ENCODE measurements around the gene UGT1A7. TPM values are rescaled to one million over a fixed set of nuclear protein-coding genes. Genes with fewer than 3 reads are reported as not detected.

Gene UGT1A7
- polyA plus RNA-seq, 1 donor from 2014 or later = not detected

DNA sequence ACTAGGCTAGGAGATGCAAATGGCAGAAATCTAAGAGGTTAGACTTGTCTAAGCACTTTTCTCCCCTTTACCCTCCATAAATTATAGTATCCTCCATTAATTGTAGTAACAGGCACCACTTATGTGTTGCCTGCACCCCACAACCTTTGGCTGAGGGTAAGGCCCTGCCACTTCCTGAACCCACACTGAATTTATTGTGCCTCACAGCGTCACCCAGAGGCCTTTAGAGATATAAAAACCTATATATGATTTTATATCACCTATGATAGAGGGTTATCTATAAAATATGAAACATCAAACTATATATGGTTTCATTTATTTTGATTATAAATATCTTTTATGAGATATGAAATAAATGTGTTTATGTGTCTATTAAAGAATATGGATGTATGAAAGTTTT is 7.4 kb upstream of the UGT1A7 start:
- no peaks in the 10 kb centered on the region for H3F3A ChIP-seq (ENCODE audit: insufficient read depth, low read length, poor library complexity, severe bottlenecking)
- H3K9me3 ChIP-seq (ENCODE audit: low read length) = no peaks in the 10 kb centered on the region
- H3K36me3 ChIP-seq (ENCODE audit: insufficient read depth, low read length) = no peaks in the 10 kb centered on the region
- H3K27ac ChIP-seq (ENCODE audit: low read length) = no peak overlapping the region
- H3K9me2 ChIP-seq (ENCODE audit: insufficient read depth, low read length) = no peaks in the 10 kb centered on the region
- H3K27me3 ChIP-seq (ENCODE audit: insufficient read depth, low read depth, low read length) = no peaks in the 10 kb centered on the region
- H3K79me2 ChIP-seq (replicated peaks; ENCODE audit: insufficient read depth, low read length) = no peaks in the 10 kb centered on the region
- no peak overlapping the region for H2AFZ ChIP-seq (ENCODE audit: low read depth, low read length)
- no peaks in the 10 kb centered on the region for H4K20me1 ChIP-seq (ENCODE audit: insufficient read depth)
- no peak overlapping the region for H3K4me3 ChIP-seq (ENCODE audit: low read length)
- no peak overlapping the region for H3K9ac ChIP-seq (ENCODE audit: low read length)
- H3K4me2 ChIP-seq (ENCODE audit: low read length) = no peak overlapping the region
- TF ChIP-seq REST (IDR thresholded peaks at IDR 0.05; ENCODE audit: borderline replicate concordance) (no peak), RAD21 (conservative IDR thresholded peaks at IDR 0.05) (no peak), EP300 (conservative IDR thresholded peaks at IDR 0.05; ENCODE audit: poor library complexity, severe bottlenecking) (no peak), POLR2AphosphoS5 (IDR thresholded peaks at IDR 0.05) (no peak), SMC3 (conservative IDR thresholded peaks at IDR 0.05; ENCODE audit: poor library complexity) (no peak), TAF1 (IDR thresholded peaks at IDR 0.05; ENCODE audit: low read depth) (no peak), EZH2 (IDR thresholded peaks at IDR 0.05; ENCODE audit: borderline replicate concordance, insufficient read depth, low read length, poor library complexity, severe bottlenecking) (no peak), MXI1 (conservative IDR thresholded peaks at IDR 0.05; ENCODE audit: poor library complexity, severe bottlenecking) (no peak)
- TF ChIP-seq, protein P1, sequence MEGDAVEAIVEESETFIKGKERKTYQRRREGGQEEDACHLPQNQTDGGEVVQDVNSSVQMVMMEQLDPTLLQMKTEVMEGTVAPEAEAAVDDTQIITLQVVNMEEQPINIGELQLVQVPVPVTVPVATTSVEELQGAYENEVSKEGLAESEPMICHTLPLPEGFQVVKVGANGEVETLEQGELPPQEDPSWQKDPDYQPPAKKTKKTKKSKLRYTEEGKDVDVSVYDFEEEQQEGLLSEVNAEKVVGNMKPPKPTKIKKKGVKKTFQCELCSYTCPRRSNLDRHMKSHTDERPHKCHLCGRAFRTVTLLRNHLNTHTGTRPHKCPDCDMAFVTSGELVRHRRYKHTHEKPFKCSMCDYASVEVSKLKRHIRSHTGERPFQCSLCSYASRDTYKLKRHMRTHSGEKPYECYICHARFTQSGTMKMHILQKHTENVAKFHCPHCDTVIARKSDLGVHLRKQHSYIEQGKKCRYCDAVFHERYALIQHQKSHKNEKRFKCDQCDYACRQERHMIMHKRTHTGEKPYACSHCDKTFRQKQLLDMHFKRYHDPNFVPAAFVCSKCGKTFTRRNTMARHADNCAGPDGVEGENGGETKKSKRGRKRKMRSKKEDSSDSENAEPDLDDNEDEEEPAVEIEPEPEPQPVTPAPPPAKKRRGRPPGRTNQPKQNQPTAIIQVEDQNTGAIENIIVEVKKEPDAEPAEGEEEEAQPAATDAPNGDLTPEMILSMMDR (IDR thresholded peaks at IDR 0.05; ENCODE audit: poor library complexity, severe bottlenecking) = no peak

- H3K79me2 ChIP-seq (replicated peaks; ENCODE audit: insufficient read depth, low read length) = no peaks in the 10 kb centered on the region
- H3K27me3 ChIP-seq (ENCODE audit: insufficient read depth, low read depth, low read length) = no peaks in the 10 kb centered on the region
- no peak overlapping the region for H3K4me3 ChIP-seq (ENCODE audit: low read length)
- H3F3A ChIP-seq (ENCODE audit: insufficient read depth, low read length, poor library complexity, severe bottlenecking) = no peaks in the 10 kb centered on the region
- H4K20me1 ChIP-seq (ENCODE audit: insufficient read depth) = no peaks in the 10 kb centered on the region
- no peaks in the 10 kb centered on the region for H3K9me2 ChIP-seq (ENCODE audit: insufficient read depth, low read length)
- no peak overlapping the region for H3K27ac ChIP-seq (ENCODE audit: low read length)
- no peak overlapping the region for H3K9ac ChIP-seq (ENCODE audit: low read length)
- no peak overlapping the region for H2AFZ ChIP-seq (ENCODE audit: low read depth, low read length)
- no peaks in the 10 kb centered on the region for H3K9me3 ChIP-seq (ENCODE audit: low read length)
- H3K4me2 ChIP-seq (ENCODE audit: low read length) = no peak overlapping the region
- TF ChIP-seq, protein P1 (IDR thresholded peaks at IDR 0.05; ENCODE audit: poor library complexity, severe bottlenecking) = no peak
- no peak for TF ChIP-seq EP300 (conservative IDR thresholded peaks at IDR 0.05; ENCODE audit: poor library complexity, severe bottlenecking)
- TF ChIP-seq TAF1 (IDR thresholded peaks at IDR 0.05; ENCODE audit: low read depth) = no peak
- TF ChIP-seq MXI1 (conservative IDR thresholded peaks at IDR 0.05; ENCODE audit: poor library complexity, severe bottlenecking) = no peak
- H3K36me3 ChIP-seq (ENCODE audit: insufficient read depth, low read length) = no peaks in the 10 kb centered on the region
Measured at GRCh38 chr2:233674995-233675394, 6.7 kb upstream of the UGT1A7 start.
